Testis (tissue), 3 donors: Measurements from ENCODE around the gene RSPO3. TPM values are rescaled to one million over a fixed set of nuclear protein-coding genes. Genes with fewer than 3 reads are reported as not detected.

Experiments
- DNase-seq: peaks from one replicate; pipeline ENCODE4 v3.0.0-alpha.2; 2019
- H3K27ac ChIP-seq, 2 donors: fragments of 200-600 bp; sonication (generic); one replicate each; pipeline ENCODE4 v1.5.1; 2019
- H3K27me3 ChIP-seq: fragments of 200-600 bp; sonication (generic); one replicate; pipeline ENCODE4 v1.5.1; 2019
- H3K36me3 ChIP-seq: fragments of 200-600 bp; sonication (generic); one replicate; pipeline ENCODE4 v1.5.1; 2017; ENCODE audit warnings: low read depth; ENCODE audit errors: missing control alignments
- H3K4me1 ChIP-seq: fragments of 200-600 bp; sonication (generic); one replicate; pipeline ENCODE4 v1.5.1; 2019
- H3K4me3 ChIP-seq, 2 donors: fragments of 200-600 bp; sonication (generic); one replicate each; pipeline ENCODE4 v1.5.1; 2017 to 2019
- H3K9me3 ChIP-seq: fragments of 200-600 bp; sonication (generic); one replicate; pipeline ENCODE4 v1.5.1; 2017
- POLR2A ChIP-seq: fragments of 450-650 bp; IDR thresholded peaks from one replicate; pipeline ENCODE4 v1.6.1; 2017; ENCODE audit warnings: antibody characterized with exemption, mild to moderate bottlenecking, moderate library complexity
- WGBS, 2 donors: methylation state at CpG; one replicate each; pipeline ENCODE4 v1.1.5; 2018; 5-methylcytosine and 5-hydroxymethylcytosine counted together
- intact Hi-C: fragments of 100-400 bp; cut with DNase I; formaldehyde crosslinking; loops from one replicate; pipeline ENCODE4 v1.15.1; 2023; ENCODE audit warnings: low total_unique reads
- polyA plus RNA-seq: library from polyadenylated mRNA; stranded (reverse); fragments of 350-450 nt; fragmentation: Illumina TruSeq; extraction: RNeasy Lipid Tissue Mini Kit (QIAGEN cat#74804); gene quantifications from one replicate; pipeline ENCODE4 v1.2.3, GENCODE V29; 2014; ENCODE audit warnings: low read depth, low replicate concordance; ENCODE audit not compliant: insufficient read depth
- total RNA-seq, 2 donors: library from RNA; depleted of rRNA; stranded (reverse); fragments of >200 nt; gene quantifications; one replicate each; pipeline ENCODE4 v1.2.3, GENCODE V29; 2016
- TF ChIP-seq, protein P1 (sequence below), 3 experiments: fragments of 450-650 bp in 2 of 3; fragments of 200-600 bp in 1 of 3; sonication (generic) in 1 of 3; IDR thresholded peaks; one replicate each; pipeline ENCODE4 v1.5.1; 2016 to 2019; ENCODE audit warnings: antibody characterized with exemption in 3 of 3, mild to moderate bottlenecking in 2 of 3, moderate library complexity in 1 of 3

The RSPO3 gene
- total and polyA plus RNA-seq, 3 donors from 2014 or later, result 0.06 to 6.6 (median 1.5) TPM

DNA sequence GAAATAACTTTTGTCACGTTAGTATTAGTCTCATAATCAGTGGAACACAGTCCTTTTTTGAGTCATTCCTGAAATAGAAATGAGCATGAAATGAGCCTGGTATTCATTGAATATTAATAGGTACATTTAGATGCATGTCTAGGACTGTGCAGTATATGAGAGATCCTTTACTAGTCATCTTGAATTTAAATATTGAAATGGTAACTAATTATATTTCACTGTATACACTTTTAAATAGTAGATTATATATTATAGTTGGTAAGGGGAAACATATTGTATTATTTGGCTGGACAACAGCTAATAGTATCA lies 59.4 kb downstream of the RSPO3 start:
- H3K27ac ChIP-seq, result no peak overlapping the region
- H3K27me3 ChIP-seq, result no peaks in the 10 kb centered on the region
- TF ChIP-seq, protein P1, sequence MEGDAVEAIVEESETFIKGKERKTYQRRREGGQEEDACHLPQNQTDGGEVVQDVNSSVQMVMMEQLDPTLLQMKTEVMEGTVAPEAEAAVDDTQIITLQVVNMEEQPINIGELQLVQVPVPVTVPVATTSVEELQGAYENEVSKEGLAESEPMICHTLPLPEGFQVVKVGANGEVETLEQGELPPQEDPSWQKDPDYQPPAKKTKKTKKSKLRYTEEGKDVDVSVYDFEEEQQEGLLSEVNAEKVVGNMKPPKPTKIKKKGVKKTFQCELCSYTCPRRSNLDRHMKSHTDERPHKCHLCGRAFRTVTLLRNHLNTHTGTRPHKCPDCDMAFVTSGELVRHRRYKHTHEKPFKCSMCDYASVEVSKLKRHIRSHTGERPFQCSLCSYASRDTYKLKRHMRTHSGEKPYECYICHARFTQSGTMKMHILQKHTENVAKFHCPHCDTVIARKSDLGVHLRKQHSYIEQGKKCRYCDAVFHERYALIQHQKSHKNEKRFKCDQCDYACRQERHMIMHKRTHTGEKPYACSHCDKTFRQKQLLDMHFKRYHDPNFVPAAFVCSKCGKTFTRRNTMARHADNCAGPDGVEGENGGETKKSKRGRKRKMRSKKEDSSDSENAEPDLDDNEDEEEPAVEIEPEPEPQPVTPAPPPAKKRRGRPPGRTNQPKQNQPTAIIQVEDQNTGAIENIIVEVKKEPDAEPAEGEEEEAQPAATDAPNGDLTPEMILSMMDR (IDR thresholded peaks at IDR 0.05), result no peak
- TF ChIP-seq POLR2A, result no peak
- intact Hi-C loops, result no loop called here
- H3K4me1 ChIP-seq, result no peaks in the 10 kb centered on the region
- WGBS, 2 donors, result 53 to 56% methylated on average over 1 of the region's 1 CpG
- H3K9me3 ChIP-seq, result no peaks in the 10 kb centered on the region
- no peak for DNase-seq
- no peak overlapping the region for H3K4me3 ChIP-seq
- no peaks in the 10 kb centered on the region for H3K36me3 ChIP-seq

- Histone ChIP-seq H3K36me3 (no peaks in the 10 kb centered on the region), H3K4me1 (no peaks in the 10 kb centered on the region), H3K27me3 (no peaks in the 10 kb centered on the region), H3K27ac (no peak overlapping the region), H3K4me3 (no peak overlapping the region), H3K9me3 (no peaks in the 10 kb centered on the region)
- intact Hi-C loops, result no loop called here
- TF ChIP-seq, protein P1 (IDR thresholded peaks at IDR 0.05), result no peak
- DNase-seq, result no peak
- WGBS, 2 donors, result 92 to 100% methylated on average over 1 of the region's 1 CpG
These were observed 60.3 kb downstream of the RSPO3 start for GRCh38 chr6:127178746-127179145.

DNA sequence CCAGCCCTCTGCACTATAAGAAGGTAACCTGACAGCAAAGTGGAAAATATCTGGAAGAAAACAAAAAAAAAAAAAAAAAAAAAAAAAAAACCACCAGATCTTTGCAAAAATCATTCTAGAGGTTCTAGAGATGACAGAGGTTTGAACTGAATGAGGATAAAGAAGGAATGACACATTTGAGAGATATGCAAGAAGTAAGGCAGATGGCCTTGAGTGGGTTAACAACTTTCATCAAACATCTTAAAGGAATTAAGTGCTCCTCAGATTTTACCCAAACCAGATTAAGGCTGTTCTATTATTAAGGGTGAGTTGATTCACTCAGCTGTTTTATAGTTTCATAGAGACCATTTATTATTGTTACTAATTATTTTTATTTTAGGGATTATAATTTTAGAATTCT lies 62.0 kb downstream of the RSPO3 start:
- H3K36me3 ChIP-seq, result no peaks in the 10 kb centered on the region
- intact Hi-C loops, result no loop called here
- H3K27me3 ChIP-seq, result no peaks in the 10 kb centered on the region
- H3K27ac ChIP-seq, result no peak overlapping the region
- H3K4me3 ChIP-seq, result no peak overlapping the region
- no peak for TF ChIP-seq POLR2A
- TF ChIP-seq, protein P1 (IDR thresholded peaks at IDR 0.05), result no peak
- no peaks in the 10 kb centered on the region for H3K4me1 ChIP-seq
- DNase-seq, result no peak
- H3K9me3 ChIP-seq, result no peaks in the 10 kb centered on the region

DNA sequence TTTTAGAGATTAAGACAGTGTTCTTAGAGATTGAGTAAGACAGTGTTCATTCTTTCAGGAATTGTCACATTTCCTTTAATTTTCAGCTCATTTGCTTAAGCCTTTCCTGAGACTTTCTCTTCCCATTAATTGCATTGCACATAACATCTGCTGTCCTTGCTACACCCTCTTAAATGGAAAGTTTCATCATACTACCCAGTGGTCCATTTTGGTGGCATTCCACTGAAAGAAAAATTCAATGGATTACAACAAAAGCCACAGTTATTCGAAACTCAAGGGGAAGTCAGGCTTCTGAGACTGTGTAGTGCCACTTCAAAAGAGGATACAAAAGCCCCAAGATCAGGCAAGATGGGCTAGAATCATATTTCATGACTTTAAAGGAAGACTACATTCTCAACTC lies 64.0 kb downstream of the RSPO3 start:
- H3K27ac ChIP-seq, result no peak overlapping the region
- 93 to 94% methylated on average over 1 of the region's 1 CpG for WGBS, 2 donors
- TF ChIP-seq POLR2A, result no peak
- TF ChIP-seq, protein P1 (IDR thresholded peaks at IDR 0.05), result no peak
- no peaks in the 10 kb centered on the region for H3K9me3 ChIP-seq
- DNase-seq, result no peak
- no peaks in the 10 kb centered on the region for H3K4me1 ChIP-seq
- intact Hi-C loops, result no loop called here
- no peaks in the 10 kb centered on the region for H3K27me3 ChIP-seq
- no peaks in the 10 kb centered on the region for H3K36me3 ChIP-seq
- H3K4me3 ChIP-seq, result no peak overlapping the region

DNA sequence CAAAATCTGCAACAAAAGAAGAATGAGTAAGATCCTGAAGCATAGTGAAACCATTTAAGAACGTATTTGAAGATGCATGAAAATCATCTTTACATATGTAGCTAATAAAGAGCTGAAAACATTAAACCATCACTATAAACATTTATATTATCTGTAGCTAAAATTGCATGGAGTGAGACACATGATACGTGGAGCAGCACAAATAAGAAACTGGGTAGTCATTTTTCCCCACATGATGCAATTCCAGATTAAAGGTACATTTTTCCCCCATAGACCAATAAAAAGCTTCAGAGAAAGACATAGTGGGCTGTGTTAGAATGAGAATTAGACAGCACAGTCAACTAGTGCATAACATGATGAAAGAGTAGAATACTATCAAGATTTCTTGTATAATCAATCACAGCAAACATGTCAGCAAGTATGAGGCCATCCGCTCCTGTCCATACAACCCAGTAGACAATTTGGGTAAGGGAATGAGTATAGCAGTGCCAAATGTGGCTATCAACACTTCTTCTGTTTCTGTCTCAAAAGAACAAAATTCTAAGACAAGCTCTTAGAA lies 67.0 kb downstream of the RSPO3 start:
- no peak for TF ChIP-seq POLR2A
- TF ChIP-seq, protein P1 (IDR thresholded peaks at IDR 0.05), result no peak
- intact Hi-C loops, result no loop called here
- Histone ChIP-seq H3K9me3 (no peaks in the 10 kb centered on the region), H3K4me1 (no peaks in the 10 kb centered on the region), H3K4me3 (no peak overlapping the region), H3K27ac (no peak overlapping the region), H3K27me3 (no peaks in the 10 kb centered on the region), H3K36me3 (no peaks in the 10 kb centered on the region)
- 90 to 91% methylated on average over 3 of the region's 3 CpGs for WGBS, 2 donors
- no peak for DNase-seq
